ENCODE data around the gene TTC28.

GRCh38 chr22:28172892-28173670 is 506.6 kb downstream of the TTC28 start:
- no peak for TF ChIP-seq CTCF (IDR thresholded peaks at IDR 0.05; ENCODE audit: poor library complexity, severe bottlenecking)
- TF ChIP-seq EZH2 (IDR thresholded peaks at IDR 0.05; ENCODE audit: borderline replicate concordance, insufficient read depth, low read length, poor library complexity, severe bottlenecking): no peak
- no peak for TF ChIP-seq SMC3 (conservative IDR thresholded peaks at IDR 0.05; ENCODE audit: poor library complexity)
- no peak for TF ChIP-seq TAF1 (IDR thresholded peaks at IDR 0.05; ENCODE audit: low read depth)
- no peak for TF ChIP-seq MXI1 (conservative IDR thresholded peaks at IDR 0.05; ENCODE audit: poor library complexity, severe bottlenecking)

Measured in neural cell (in vitro differentiated cells).